Epithelial cell of proximal tubule (primary cell): Measurements from ENCODE around the gene ASH1L. TPM values are rescaled to one million over a fixed set of nuclear protein-coding genes. Genes with fewer than 3 reads are reported as not detected.
"Not testable (repeated sequence)": the region's sequence is repeated elsewhere in the genome, so short reads cannot be mapped to it uniquely, and the experiment has no call there.

Source experiments
- DNase-seq: peaks from one replicate; pipeline ENCODE4 v3.0.0-alpha.2; 2011; ENCODE audit warnings: low read depth
- H3K4me3 ChIP-seq: 2 replicates; pipeline ENCODE4 v1.5.1; 2011; ENCODE audit warnings: low read depth, mild to moderate bottlenecking, low read length
- CTCF ChIP-seq: conservative IDR thresholded peaks from 2 replicates; pipeline ENCODE4 v1.5.1; 2012; ENCODE audit warnings: low read depth, mild to moderate bottlenecking, low read length
- total RNA-seq: library from RNA; depleted of rRNA; stranded (reverse); fragments of >200 nt; gene quantifications from 2 replicates; pipeline ENCODE4 v1.2.3, GENCODE V29; 2015

The ASH1L gene
- total RNA-seq, 1 donor from 2014 or later, result 13.4 TPM

- DNase-seq, result no peak
- no peak for TF ChIP-seq CTCF
Measured at GRCh38 chr1:155334962-155335361, 227.6 kb downstream of the ASH1L start.

GRCh38 chr1:155329980-155330598 is 232.5 kb downstream of the ASH1L start:
- no peak overlapping the region for H3K4me3 ChIP-seq
- TF ChIP-seq CTCF, result no peak
- DNase-seq, result no peak

More at GRCh38 chr1:155334962-155335361, 227.6 kb downstream of the ASH1L start:
- no peak overlapping the region for H3K4me3 ChIP-seq

- not testable (repeated sequence) for DNase-seq, H3K4me3 ChIP-seq
Measured at GRCh38 chr1:155328856-155329255, 233.7 kb downstream of the ASH1L start.

DNA sequence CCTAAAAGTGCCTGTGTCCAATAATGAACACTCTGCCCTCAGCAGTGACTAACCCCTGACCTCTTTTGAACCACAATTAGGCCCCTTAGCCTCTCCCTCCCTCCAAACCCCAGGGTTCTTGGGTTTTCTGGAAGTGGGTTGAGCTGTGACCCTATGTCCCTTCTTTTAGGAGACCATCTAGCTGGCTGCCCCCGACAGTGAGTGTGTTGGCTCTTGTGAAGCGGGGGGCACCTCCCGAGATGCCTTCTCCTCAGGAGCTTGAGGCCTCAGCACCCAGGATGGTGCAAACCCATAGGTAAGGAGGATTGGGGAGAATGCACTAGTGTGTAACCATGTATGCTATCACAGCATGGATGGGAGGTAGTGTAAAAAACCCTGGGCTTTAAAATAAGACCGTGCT is 234.6 kb downstream of the ASH1L start:
- no peak overlapping the region for H3K4me3 ChIP-seq
- DNase-seq, result no peak
- no peak for TF ChIP-seq CTCF

- no peak for TF ChIP-seq CTCF
- no peak for DNase-seq
Measured at GRCh38 chr1:155326631-155327037, 236.0 kb downstream of the ASH1L start.

GRCh38 chr1:155326020-155326526 is 236.5 kb downstream of the ASH1L start:
- no peak for TF ChIP-seq CTCF
- DNase-seq, result no peak
- H3K4me3 ChIP-seq, result peak overlapping the region; percentile 98

More at GRCh38 chr1:155326631-155327037, 236.0 kb downstream of the ASH1L start:
- H3K4me3 ChIP-seq, result no peak overlapping the region

DNA sequence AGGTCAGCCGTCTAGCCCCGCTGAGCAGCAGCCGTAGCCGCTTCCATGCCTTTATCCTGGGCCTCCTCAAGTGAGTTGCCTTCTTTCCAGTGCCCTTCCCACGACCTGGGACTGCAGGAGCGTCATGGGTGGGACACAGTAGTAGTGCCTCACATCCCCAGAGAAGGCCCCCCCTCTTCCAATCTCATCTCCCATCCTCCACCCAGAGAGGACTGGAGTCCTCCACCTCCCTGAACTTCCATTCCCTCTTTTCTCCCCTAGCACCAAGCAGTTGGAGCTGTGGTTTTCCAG is 237.1 kb downstream of the ASH1L start:
- TF ChIP-seq CTCF, result no peak
- no peak for DNase-seq
- H3K4me3 ChIP-seq, result peak overlapping the region; percentile 98
